Testis (tissue), 3 donors: ENCODE data around the gene LMF2. TPM values are rescaled to one million over a fixed set of nuclear protein-coding genes. Genes with fewer than 3 reads are reported as not detected.
"Not testable (repeated sequence)": the region's sequence is repeated elsewhere in the genome, so short reads cannot be mapped to it uniquely, and the experiment has no call there.

Experiments
- DNase-seq: peaks from one replicate; pipeline ENCODE4 v3.0.0-alpha.2; 2019
- H3K27ac ChIP-seq, 2 donors: fragments of 200-600 bp; sonication (generic); one replicate each; pipeline ENCODE4 v1.5.1; 2019
- H3K27me3 ChIP-seq: fragments of 200-600 bp; sonication (generic); one replicate; pipeline ENCODE4 v1.5.1; 2019
- H3K36me3 ChIP-seq: fragments of 200-600 bp; sonication (generic); one replicate; pipeline ENCODE4 v1.5.1; 2017; ENCODE audit warnings: low read depth; ENCODE audit errors: missing control alignments
- H3K4me1 ChIP-seq: fragments of 200-600 bp; sonication (generic); one replicate; pipeline ENCODE4 v1.5.1; 2019
- H3K4me3 ChIP-seq, 2 donors: fragments of 200-600 bp; sonication (generic); one replicate each; pipeline ENCODE4 v1.5.1; 2017 to 2019
- H3K9me3 ChIP-seq: fragments of 200-600 bp; sonication (generic); one replicate; pipeline ENCODE4 v1.5.1; 2017
- CTCF ChIP-seq, 3 experiments: fragments of 450-650 bp in 2 of 3; fragments of 200-600 bp in 1 of 3; sonication (generic) in 1 of 3; IDR thresholded peaks; one replicate each; pipeline ENCODE4 v1.5.1; 2016 to 2019; ENCODE audit warnings: antibody characterized with exemption in 3 of 3, mild to moderate bottlenecking in 2 of 3, moderate library complexity in 1 of 3
- POLR2A ChIP-seq: fragments of 450-650 bp; IDR thresholded peaks from one replicate; pipeline ENCODE4 v1.6.1; 2017; ENCODE audit warnings: antibody characterized with exemption, mild to moderate bottlenecking, moderate library complexity
- WGBS, 2 donors: methylation state at CpG; one replicate each; pipeline ENCODE4 v1.1.5; 2018; 5-methylcytosine and 5-hydroxymethylcytosine counted together
- intact Hi-C: fragments of 100-400 bp; cut with DNase I; formaldehyde crosslinking; loops from one replicate; pipeline ENCODE4 v1.15.1; 2023; ENCODE audit warnings: low total_unique reads
- polyA plus RNA-seq: library from polyadenylated mRNA; stranded (reverse); fragments of 350-450 nt; fragmentation: Illumina TruSeq; extraction: RNeasy Lipid Tissue Mini Kit (QIAGEN cat#74804); gene quantifications from one replicate; pipeline ENCODE4 v1.2.3, GENCODE V29; 2014; ENCODE audit warnings: low read depth, low replicate concordance; ENCODE audit not compliant: insufficient read depth
- total RNA-seq, 2 donors: library from RNA; depleted of rRNA; stranded (reverse); fragments of >200 nt; gene quantifications; one replicate each; pipeline ENCODE4 v1.2.3, GENCODE V29; 2016

The LMF2 gene
- total and polyA plus RNA-seq, 3 donors from 2014 or later, result 59.7 to 109 (median 95.4) TPM

DNA sequence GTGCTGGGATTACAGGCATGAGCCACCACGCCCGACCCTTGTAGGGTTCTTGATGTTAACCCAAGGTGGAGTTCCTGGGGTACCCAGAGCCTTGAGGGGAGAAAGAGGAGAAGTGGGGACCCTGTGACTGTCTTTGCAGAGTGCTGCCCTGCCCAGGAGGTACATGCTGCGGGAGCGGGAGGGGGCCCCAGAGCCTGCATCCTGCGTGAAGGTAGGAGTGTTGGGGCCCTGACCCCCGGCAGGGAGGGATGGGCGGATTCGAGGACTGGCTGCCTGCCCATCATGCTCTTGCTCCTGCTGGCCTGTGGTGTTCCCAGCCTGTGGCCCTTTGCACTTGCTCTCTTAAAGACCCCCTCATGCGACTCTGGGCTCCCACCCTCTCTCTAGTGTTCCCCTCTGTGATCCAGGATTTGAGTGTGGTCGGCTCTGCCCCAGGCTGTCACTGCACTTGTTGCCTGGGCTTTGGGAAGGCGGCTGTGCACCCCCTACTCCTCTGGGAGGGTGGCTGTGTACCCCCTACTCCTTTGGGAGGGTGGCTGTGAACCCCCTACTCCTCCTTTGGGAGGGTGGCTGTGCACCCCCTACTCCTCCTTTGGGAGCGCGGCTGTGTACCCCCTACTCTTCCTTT, 13.4 kb upstream of the LMF2 start:
- no peaks in the 10 kb centered on the region for H3K36me3 ChIP-seq
- 91 to 96% methylated on average over 13 of the region's 13 CpGs for WGBS, 2 donors
- no peak overlapping the region for H3K27ac ChIP-seq
- H3K27me3 ChIP-seq, result no peaks in the 10 kb centered on the region
- TF ChIP-seq CTCF (IDR thresholded peaks at IDR 0.05) (no peak), POLR2A (no peak)
- H3K4me1 ChIP-seq, result peaks cover 10% of the 10 kb centered on the region
- intact Hi-C loops, result no loop called here
- no peak overlapping the region for H3K4me3 ChIP-seq
- no peak for DNase-seq
- no peaks in the 10 kb centered on the region for H3K9me3 ChIP-seq

GRCh38 chr22:50520184-50520583, 12.7 kb upstream of the LMF2 start:
- H3K4me1 ChIP-seq, H3K9me3 ChIP-seq, H3K27ac ChIP-seq, H3K4me3 ChIP-seq, H3K27me3 ChIP-seq, H3K36me3 ChIP-seq, intact Hi-C loops, DNase-seq: not testable (repeated sequence)
- 96% methylated on average over 7 to 8 of the region's 8 CpGs for WGBS, 2 donors

DNA sequence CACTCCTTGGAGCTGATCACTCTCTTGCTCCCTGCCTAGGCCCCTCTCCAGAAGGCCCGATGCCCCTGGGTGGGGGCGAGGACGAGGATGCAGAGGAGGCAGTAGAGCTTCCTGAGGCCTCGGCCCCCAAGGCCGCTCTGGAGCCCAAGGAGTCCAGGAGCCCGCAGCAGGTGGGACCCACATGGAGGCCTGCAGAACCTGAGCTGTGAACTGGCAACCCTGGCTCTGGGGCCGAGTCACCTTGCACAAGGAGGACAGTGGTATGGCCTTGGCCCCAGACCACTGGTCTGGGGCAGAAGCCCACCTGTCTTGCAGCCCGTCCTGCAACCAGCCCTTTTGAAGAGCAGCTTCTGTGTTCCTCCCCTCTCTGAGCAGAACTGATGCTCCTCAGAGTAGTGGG, 11.6 kb upstream of the LMF2 start:
- intact Hi-C loops, result no loop called here
- DNase-seq, result no peak
- no peaks in the 10 kb centered on the region for H3K9me3 ChIP-seq
- WGBS, 2 donors, result 91 to 95% methylated on average over 4 to 8 of the region's 8 CpGs
- H3K4me1 ChIP-seq, result peaks cover 2% of the 10 kb centered on the region
- no peak overlapping the region for H3K4me3 ChIP-seq
- H3K36me3 ChIP-seq, result no peaks in the 10 kb centered on the region
- no peak for TF ChIP-seq CTCF (IDR thresholded peaks at IDR 0.05)
- TF ChIP-seq POLR2A, result no peak
- H3K27me3 ChIP-seq, result no peaks in the 10 kb centered on the region
- no peak overlapping the region for H3K27ac ChIP-seq

DNA sequence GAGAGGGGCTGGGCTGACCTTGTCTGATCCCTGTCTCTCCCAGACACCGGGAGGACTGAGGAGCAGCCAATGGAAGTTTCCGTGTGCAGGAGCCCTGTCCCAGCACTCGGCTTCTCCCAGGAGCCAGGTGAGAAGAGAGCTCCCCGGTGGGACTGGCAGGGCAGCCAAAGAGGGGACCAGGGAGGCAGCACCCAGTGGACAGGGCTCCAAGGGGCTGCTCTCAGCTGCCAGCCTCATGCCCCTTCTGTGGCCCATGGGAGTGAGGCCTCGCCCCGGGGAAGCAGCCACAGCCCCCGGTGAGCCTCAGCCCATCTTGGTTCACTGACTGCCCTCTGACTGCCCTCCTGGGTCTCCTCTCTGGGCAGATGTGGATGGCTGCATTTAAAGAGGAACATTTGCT, 11.1 kb upstream of the LMF2 start:
- no peak for DNase-seq
- no peak for TF ChIP-seq CTCF (IDR thresholded peaks at IDR 0.05)
- no peak for TF ChIP-seq POLR2A
- H3K4me3 ChIP-seq, result no peak overlapping the region
- 90 to 96% methylated on average over 2 to 7 of the region's 7 CpGs for WGBS, 2 donors
- H3K4me1 ChIP-seq, result no peaks in the 10 kb centered on the region
- no peaks in the 10 kb centered on the region for H3K9me3 ChIP-seq
- no peak overlapping the region for H3K27ac ChIP-seq
- no peaks in the 10 kb centered on the region for H3K36me3 ChIP-seq
- no peaks in the 10 kb centered on the region for H3K27me3 ChIP-seq
- intact Hi-C loops, result no loop called here

DNA sequence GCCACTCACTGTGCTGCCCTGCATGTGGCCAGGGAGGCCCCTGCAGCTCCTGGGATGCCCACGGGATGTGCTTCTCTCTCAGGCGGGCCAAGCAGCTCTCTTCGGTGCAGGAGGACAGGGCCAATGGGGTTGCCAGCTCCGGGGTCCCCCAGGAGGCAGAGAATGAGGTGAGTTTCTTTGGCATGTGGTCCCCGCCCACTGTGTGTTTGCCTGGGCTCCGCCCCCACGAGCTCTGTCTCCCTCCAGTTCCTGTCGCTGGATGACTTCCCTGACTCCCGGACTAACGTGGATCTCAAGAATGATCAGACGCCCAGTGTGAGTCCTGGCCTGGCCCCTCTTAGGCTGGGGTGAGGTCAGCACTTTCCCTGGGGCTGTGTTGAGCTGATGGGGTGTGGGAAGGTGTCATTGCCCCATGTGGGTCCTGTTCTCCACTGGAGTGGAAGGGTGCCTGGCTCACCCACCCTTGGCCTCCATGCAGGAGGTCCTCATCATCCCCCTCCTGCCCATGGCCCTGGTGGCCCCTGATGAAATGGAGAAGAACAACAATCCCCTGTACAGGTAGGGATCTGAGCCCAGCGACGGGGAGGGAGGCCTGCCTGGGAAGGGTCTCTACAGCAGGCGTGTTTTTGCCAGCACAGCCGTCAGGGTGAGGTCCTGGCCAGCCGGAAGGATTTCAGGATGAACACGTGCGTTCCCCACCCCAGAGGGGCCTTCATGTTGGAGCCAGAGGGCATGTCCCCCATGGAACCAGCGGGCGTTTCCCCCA, 10.2 kb upstream of the LMF2 start:
- intact Hi-C loops, result no loop called here
- H3K4me3 ChIP-seq, result no peak overlapping the region
- no peaks in the 10 kb centered on the region for H3K9me3 ChIP-seq
- no peaks in the 10 kb centered on the region for H3K4me1 ChIP-seq
- H3K27me3 ChIP-seq, result no peaks in the 10 kb centered on the region
- no peak overlapping the region for H3K27ac ChIP-seq
- 83 to 91% methylated on average over 15 to 20 of the region's 20 CpGs for WGBS, 2 donors
- no peaks in the 10 kb centered on the region for H3K36me3 ChIP-seq
- TF ChIP-seq POLR2A, result no peak
- TF ChIP-seq CTCF (IDR thresholded peaks at IDR 0.05), result no peak
- no peak for DNase-seq
